GM10266 (cell line): ENCODE data around the gene CTBP2.

ENCODE experiments used
- DNase-seq: peaks from one replicate; pipeline ENCODE4 v3.0.0; 2012; ENCODE audit errors: extremely low spot score
- CTCF ChIP-seq: IDR thresholded peaks from 2 replicates; pipeline ENCODE4 v1.5.1; 2012; ENCODE audit warnings: mild to moderate bottlenecking, low read depth; ENCODE audit not compliant: control insufficient read depth, insufficient read depth; ENCODE audit errors: missing control alignments

CTBP2 gene

GRCh38 chr10:125107166-125107949 lies 53.0 kb downstream of the CTBP2 start:
- no peak for DNase-seq
- TF ChIP-seq CTCF = no peak

GRCh38 chr10:125106586-125106985 lies 53.8 kb downstream of the CTBP2 start:
- no peak for TF ChIP-seq CTCF
- no peak for DNase-seq

- no peak for TF ChIP-seq CTCF
- DNase-seq = no peak
Measured at GRCh38 chr10:125105706-125106255, 54.6 kb downstream of the CTBP2 start.

- no peak for TF ChIP-seq CTCF
- no peak for DNase-seq
Measured at GRCh38 chr10:125105155-125105554, 55.2 kb downstream of the CTBP2 start.

GRCh38 chr10:125104559-125104958 lies 55.8 kb downstream of the CTBP2 start:
- no peak for DNase-seq
- no peak for TF ChIP-seq CTCF

- DNase-seq = no peak
- TF ChIP-seq CTCF = no peak
Measured at GRCh38 chr10:125103924-125104323, 56.4 kb downstream of the CTBP2 start.

- TF ChIP-seq CTCF = no peak
- DNase-seq = no peak
Measured at GRCh38 chr10:125103466-125103865, 56.9 kb downstream of the CTBP2 start.
